ENCODE results near the gene ACP7. TPM values are rescaled to one million over a fixed set of nuclear protein-coding genes. Genes with fewer than 3 reads are reported as not detected.
"Not testable (repeated sequence)": the region's sequence is repeated elsewhere in the genome, so short reads cannot be mapped to it uniquely, and the experiment has no call there.

Gene ACP7
- total RNA-seq, 2 donors from 2014 or later: not detected

- Histone ChIP-seq H3K4me3 (no peak overlapping the region), H3K27ac (no peak overlapping the region), H3K4me1 (no peaks in the 10 kb centered on the region), H3K36me3 (no peaks in the 10 kb centered on the region), H3K27me3 (no peaks in the 10 kb centered on the region), H3K9me3 (no peaks in the 10 kb centered on the region)
- DNase-seq (ENCODE audit: low spot score): no peak
- no peak for TF ChIP-seq CTCF (IDR thresholded peaks at IDR 0.05)
Observed at GRCh38 chr19:39067104-39067503, 17.1 kb upstream of the ACP7 start.

- DNase-seq (ENCODE audit: low spot score); H3K4me3 ChIP-seq; H3K9me3 ChIP-seq; H3K4me1 ChIP-seq; H3K36me3 ChIP-seq; H3K27ac ChIP-seq; H3K27me3 ChIP-seq: not testable (repeated sequence)
Observed at GRCh38 chr19:39068259-39068658, 15.9 kb upstream of the ACP7 start.

- no peak for TF ChIP-seq CTCF (IDR thresholded peaks at IDR 0.05)
- DNase-seq (ENCODE audit: low spot score): no peak
- Histone ChIP-seq H3K9me3 (no peaks in the 10 kb centered on the region), H3K4me3 (no peak overlapping the region), H3K27me3 (no peaks in the 10 kb centered on the region), H3K27ac (no peak overlapping the region), H3K4me1 (no peaks in the 10 kb centered on the region), H3K36me3 (no peaks in the 10 kb centered on the region)
Observed at GRCh38 chr19:39070888-39071287, 13.3 kb upstream of the ACP7 start.

GRCh38 chr19:39074205-39074692 lies 9.9 kb upstream of the ACP7 start:
- Histone ChIP-seq H3K27ac (no peak overlapping the region), H3K9me3 (no peaks in the 10 kb centered on the region), H3K36me3 (no peaks in the 10 kb centered on the region), H3K4me1 (no peaks in the 10 kb centered on the region), H3K27me3 (no peaks in the 10 kb centered on the region), H3K4me3 (no peak overlapping the region)
- no peak for TF ChIP-seq CTCF (IDR thresholded peaks at IDR 0.05)
- DNase-seq (ENCODE audit: low spot score): no peak

- Histone ChIP-seq H3K36me3 (no peaks in the 10 kb centered on the region), H3K27me3 (no peaks in the 10 kb centered on the region), H3K27ac (no peak overlapping the region), H3K4me1 (no peaks in the 10 kb centered on the region), H3K9me3 (no peaks in the 10 kb centered on the region), H3K4me3 (no peak overlapping the region)
- TF ChIP-seq CTCF (IDR thresholded peaks at IDR 0.05): no peak
- DNase-seq (ENCODE audit: low spot score): no peak
Observed at GRCh38 chr19:39074942-39075341, 9.2 kb upstream of the ACP7 start.

- Histone ChIP-seq H3K4me1 (no peaks in the 10 kb centered on the region), H3K9me3 (no peaks in the 10 kb centered on the region), H3K27ac (no peak overlapping the region), H3K36me3 (no peaks in the 10 kb centered on the region), H3K27me3 (no peaks in the 10 kb centered on the region), H3K4me3 (no peak overlapping the region)
- no peak for DNase-seq (ENCODE audit: low spot score)
- no peak for TF ChIP-seq CTCF (IDR thresholded peaks at IDR 0.05)
Observed at GRCh38 chr19:39077323-39077722, 6.8 kb upstream of the ACP7 start.

Measured in right atrium auricular region (tissue), 2 donors.